ENCODE measurements around the gene SC5D.

- TF ChIP-seq POLR2A (IDR thresholded peaks at IDR 0.05) (no peak), CTCF (IDR thresholded peaks at IDR 0.05) (no peak)
Observed at GRCh38 chr11:121268581-121268980, 24.0 kb upstream of the SC5D start.

All from transverse colon (tissue), 3 donors.